Forelimb muscle (tissue), 1 donor: ENCODE data around the gene FGF3. TPM values are rescaled to one million over a fixed set of nuclear protein-coding genes. Genes with fewer than 3 reads are reported as not detected.

Source experiments
- DNase-seq: peaks from one replicate; pipeline ENCODE4 v3.0.0-alpha.2; 2013; ENCODE audit warnings: low read depth
- polyA plus RNA-seq: library from polyadenylated mRNA; unstranded; fragments of 120-200 nt; gene quantifications from one replicate; pipeline ENCODE4 v1.2.1, GENCODE V29; 2013; ENCODE audit not compliant: insufficient read length

The FGF3 gene
- polyA plus RNA-seq, 1 donor, result not detected

DNA sequence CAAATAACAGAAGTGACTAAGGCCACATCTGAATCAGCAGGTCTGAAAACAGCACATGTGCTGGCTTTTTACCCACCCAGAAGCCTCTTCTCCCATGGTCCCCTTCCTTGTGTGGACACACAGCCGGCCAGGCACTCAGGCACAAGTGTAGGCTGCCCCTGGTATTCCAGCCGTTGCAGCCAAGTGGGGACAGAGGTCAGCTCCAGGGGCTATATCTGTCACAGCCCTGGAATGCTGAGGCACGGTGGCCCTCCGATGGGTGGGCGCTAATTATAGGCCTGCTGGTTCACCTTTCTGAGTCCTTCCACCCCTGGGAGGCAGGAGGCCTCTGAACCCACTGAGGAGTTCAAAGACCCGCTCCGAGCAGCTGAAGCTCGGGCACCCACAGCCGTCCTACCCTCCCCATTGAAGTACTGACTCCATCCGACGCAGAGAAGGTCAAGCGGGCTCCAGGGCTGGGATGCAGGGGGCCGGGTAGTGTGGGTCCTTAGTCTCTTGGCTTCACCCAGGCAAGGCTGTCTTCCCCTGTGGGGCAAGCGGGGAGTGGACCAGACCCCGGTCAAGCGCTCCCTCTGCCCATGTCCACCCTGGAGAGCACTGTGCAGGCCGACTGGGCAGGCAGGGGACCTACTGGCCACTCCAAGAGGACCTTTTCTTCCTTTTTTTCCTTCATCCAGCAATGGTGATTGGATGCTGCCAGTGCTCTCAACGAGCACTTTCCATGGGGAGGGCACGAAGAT, 14.3 kb downstream of the FGF3 start:
- DNase-seq, result no peak

DNA sequence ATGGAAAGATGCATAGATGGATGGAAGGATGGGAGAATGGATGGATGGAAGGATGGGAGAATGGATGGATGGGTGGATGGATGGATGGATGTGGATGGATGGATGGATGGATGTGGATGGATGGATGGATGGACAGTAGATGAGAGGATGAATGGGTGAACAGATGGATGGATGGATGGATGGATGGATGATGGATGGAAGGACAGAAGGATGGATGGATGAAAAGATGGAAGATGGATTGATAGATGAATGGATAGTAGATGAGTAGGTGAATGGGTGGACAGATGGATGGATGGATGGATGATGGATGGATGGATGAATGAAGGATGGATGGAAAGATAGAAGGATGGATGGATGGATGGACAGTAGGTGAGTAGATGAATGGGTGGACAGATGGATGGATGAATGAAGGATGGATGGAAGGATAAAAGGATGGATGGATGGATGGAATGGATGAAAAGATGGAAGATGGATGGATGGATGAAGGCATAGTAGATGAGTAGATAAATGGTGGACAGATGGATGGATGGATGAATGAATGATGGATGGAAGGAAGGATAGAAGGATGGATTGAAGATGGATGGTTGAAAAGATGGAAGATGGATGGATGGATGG, 15.5 kb downstream of the FGF3 start:
- DNase-seq, result no peak

DNA sequence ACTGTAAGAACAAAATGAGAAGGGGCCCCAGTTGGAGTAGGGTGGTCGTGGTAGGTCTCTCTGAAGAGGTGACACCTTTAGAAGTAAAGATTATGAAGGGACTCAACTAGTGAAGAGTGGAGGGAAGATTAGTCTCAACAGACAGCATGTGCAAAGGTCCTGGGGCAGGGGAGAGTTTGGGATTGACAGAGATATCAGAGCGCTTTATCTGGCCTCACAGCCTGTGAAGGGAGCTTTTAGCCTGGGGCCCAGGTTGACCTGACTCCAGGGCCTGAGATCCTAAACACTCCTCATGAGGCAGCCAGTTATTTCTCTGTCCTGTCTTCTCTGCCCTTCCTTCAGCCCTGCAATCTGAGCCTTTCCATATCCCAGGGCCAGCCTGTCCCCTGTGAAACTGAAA, 16.2 kb downstream of the FGF3 start:
- DNase-seq, result no peak

DNA sequence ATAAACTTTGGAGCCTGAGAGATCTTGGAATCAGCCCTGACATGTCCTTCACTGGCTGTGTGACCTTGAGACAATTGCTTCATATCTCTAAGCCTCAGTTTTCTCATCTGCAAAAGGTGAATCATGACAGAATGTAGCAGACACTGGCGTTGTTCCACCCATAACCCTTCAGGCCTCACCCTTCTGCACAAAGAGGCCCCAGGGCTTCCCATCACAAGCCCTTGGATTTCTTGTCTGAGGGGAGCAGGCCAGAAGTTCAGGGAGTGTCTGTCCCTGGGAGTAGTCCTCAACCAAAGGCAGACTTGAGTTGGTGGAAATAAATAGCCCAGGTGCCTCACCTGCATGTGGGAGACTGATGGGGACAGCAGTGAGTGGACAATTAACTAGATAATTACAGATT, 16.6 kb downstream of the FGF3 start:
- DNase-seq, result no peak

DNA sequence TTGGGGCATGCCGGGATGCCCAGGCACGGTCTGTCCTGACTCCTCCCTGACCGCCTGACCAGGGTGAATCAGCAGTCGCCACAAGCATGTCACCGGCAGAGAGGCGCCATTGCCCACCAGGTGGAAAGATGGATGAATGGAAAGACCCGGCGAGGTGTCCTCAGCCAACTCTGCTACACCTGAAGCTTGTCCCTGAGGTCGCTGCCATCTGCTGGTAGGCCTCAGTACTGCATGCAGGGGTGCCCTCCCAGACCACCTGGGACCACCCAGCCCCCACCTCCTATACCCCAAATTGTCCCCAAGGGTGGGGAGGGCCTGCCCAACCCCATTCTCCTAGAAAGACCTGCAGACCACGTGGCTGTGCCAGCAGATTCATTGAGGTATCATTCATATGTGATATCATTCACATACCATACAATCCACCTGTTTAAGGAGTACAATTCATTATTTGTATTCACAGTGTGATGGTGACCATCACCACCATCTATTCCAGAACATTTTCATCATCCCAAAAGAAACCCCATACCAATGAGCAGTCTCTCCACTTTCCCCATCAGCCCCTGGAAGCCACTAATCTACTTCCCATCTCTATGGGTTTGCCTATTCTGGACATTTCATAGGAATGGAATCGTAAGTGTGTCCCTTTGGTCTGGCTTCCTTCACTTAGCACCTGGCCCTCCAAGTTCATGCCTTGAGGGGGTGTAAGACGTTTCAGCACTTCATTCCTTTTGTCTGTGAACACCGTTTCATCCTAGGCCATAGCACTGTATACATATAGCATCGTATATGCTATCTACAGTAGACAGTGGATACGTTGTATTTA, 17.5 kb downstream of the FGF3 start:
- no peak for DNase-seq

DNA sequence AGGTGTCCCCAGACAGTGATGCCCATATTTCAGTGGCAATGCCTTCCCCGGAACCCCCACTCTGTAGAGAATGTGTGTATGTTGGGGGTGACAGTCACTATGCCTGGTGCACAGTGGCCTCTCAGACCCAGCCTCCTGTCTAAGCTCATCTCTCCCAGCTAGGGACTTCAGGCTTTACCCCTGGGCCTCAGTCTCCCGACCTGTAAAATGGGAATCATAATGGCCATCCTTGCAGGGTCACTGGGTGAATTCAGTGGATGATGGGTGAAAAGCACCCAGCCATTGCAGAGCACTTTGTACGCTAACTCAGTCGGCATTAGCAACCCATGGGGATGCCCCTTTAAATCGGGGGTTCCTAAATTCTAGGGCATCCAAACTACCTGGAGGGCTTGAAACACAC, 18.9 kb downstream of the FGF3 start:
- no peak for DNase-seq

DNA sequence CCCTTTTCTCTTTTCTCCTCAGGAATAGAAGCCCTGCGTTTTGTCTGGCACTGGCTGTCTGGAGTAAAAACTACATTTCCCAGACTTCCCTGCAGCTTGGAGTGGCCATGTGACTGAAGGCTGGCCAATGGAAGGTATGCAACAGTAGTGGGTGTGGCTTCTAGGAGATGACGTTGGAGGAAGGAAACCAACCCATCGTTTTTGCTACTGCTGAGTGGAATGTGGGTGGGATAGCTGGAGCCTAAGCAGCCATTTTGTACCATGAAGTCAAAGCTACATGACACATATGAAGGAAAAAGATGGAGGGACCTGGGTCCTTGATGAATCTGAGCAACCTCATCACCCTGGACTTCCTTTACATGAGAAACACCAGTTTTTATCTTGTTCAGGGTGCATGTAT, 19.6 kb downstream of the FGF3 start:
- no peak for DNase-seq

DNA sequence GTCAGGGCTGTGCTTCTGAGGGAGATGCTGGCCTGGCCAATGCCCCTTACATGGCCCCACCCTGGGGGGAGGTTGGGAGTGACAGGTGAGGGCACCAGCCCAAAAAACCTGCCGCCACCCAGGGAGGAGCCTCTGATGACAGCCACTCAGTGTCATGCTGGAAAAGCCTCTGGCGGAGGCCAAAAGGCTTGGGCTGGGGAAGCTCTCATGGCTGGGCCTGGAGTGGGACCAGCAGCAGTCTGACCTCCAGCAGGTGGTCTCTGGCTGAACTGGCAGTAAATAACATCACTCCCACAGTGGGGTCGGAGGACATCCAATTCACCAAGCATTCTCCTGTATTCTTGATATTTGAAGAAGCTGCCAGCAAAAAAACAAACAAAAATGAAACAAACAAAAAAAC, 20.1 kb downstream of the FGF3 start:
- DNase-seq, result no peak

DNA sequence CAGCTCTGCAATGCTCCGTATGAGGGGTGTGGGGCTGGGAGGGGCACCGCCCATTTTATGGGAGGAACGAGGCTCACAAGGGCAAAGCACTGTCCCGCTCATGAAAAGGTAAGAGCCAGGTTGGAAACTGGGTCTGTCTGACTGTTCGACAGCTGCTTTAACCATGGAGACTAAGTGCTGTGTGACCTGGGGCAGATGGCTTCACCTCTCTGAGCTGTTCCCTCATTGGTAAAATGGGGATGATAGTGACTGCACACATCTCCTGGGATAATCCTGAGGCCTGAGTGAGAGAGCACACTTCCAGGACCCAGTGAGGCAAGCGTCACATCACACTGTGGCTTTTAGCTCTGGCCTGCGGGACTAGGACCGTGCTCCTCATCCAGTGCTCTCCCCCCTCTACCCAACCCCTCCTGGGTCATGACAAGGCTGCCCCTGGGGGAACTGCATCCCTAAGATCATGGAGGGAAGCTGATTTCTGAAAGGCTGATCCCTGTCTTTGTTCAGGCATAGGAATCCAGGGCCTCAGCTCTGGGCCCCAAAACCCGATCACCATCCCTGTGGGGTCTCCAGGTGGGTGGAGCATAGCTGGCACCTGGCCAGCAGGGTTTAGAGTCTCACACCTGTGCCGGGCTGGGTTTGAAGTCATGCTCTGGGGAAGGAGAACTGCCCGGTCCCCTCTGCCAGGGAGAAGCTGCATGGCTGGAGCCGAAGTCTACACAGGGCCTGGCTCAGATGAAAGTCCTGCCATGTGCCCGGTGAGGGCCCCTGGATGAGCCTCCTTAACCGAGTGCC, 21.3 kb downstream of the FGF3 start:
- no peak for DNase-seq

DNA sequence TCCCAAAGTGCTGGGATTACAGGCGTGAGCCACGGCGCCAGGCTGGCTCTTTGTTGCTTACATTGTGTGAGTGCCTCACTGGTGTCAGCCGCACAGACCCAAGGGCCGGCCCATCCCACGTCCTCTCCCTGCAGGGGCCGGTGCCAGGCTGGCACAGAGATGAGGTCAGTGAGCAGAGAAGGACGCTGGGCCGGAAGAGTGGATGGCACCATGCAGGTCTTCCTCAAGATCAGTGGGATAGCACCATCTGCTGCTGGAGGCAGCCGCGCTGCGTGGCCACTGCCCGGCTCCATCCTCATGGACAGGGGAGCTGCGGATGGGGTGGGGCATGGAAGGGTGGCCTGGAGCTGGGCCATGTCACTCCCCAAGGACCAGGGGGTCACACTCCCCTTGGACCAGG, 22.1 kb downstream of the FGF3 start:
- no peak for DNase-seq

DNA sequence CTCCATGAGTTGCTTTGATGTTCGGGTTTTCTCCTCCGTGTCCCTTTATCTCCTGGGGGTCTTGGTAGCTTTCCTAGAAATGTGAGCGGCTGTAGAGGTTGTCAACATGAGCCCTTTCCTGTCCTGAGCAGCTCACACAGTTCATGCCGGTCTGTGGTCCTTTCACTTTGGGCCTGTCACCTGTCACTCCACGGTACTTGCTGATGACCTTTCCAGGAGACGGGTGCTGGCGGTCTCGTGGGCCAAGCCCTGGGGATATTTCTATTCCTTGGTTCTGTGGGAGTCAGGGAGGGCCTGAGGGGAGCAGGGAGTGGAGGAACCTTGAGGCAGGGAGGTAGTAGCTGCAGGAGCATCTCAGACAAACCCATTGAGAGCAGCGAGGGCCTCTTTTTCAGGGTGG, 23.2 kb downstream of the FGF3 start:
- DNase-seq, result no peak

DNA sequence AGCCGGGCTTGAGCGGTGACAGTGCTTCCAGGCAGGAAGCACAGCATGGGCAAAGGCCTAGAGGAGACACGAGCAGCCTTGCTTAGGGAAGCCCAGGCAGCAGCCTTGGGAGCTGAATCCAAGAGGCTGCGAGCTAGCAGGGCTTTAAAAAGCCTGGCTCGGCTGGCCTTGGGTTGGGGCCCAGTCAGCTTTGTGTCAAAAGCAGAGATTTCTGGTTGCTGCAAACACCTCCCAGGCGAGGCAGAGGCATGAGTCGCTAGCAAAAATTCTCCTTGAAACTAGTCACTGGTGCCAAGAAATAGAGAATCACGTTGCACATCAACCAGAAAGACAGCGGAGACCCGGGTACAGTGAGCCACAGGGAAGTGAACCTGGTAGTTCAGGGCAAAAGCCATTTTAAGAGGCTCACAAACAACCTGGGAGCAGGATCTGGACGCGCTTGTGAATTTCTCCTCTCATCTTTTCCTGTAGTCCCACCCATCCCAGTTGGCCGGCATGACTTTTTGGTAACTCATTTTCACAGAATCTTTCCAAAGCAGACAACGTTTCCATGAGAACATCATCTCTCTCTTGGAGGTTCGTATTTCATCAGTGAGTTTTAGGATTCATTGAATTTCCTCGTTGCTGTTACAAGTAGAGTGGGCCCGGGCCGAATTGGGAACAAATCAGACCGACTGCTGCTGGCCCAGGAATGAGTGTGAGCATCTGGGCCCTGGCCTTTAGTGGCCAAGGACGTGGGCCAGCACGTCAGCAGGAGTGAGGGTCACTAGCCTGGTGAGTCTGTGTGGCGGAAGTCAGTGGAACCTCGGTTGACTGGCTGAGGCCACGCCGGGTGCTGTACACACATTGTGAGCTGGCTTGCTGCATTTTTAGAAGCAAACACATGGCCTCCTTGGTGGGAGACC, 27.7 kb downstream of the FGF3 start:
- peak; percentile 79 for DNase-seq

DNA sequence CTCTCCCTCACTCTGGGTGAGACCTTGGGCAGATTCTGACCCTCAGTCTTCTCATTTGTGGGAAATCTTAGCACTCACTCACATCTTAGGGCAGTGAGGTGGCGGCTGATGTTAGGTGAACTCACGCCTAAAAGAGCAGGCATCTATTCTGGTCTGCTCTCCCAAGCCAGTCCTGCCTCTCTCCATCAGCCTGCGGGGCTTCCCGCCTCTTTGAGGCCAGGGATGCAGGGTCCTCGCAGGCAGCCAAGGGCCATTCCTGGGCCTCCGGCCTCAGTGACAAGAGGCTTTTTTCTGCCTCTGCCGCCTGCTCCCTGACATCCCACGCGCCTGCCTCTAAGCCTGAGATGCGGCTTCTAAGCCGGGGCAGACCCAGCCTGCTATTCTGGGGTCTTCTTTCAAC, 30.3 kb downstream of the FGF3 start:
- no peak for DNase-seq

DNA sequence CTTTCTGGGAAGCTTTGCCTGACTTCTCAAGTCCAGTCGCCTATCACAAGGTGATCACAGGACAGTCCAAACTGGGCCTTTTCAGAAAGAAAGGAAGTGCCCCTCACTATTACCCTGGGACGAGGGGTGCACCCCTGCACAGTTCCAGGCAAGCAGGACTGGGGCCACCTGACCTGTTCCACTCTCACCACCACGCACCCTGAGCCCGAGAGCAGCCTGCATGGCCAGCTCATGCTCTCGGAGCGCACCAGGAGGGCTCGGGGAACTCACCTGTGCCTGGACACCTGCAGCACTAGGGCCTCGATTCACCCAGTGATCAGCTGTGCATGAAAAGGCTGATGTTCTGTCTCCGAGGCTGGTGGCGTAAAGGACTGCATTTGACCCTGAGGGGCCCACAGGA, 31.3 kb downstream of the FGF3 start:
- no peak for DNase-seq

DNA sequence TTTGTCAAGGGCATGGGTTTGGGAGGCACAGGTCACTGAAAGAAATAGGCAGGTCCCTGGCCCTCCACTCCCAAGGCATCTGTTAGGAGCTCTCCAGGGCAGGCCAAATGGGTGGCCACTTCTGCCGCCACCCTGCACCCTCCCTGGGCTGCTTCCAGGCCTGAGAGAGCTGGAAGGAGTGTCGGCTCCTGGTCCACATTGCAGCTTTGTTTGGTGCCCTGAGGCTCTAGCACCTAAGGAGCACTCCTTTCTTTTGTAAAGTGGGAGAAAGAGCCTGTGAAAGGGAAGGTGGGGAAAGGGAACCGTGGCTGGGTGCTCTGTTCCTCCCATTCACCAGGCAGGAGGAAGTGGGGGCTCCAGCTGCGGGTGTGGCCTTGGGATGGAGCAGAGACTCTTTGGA, 31.8 kb downstream of the FGF3 start:
- DNase-seq, result no peak

DNA sequence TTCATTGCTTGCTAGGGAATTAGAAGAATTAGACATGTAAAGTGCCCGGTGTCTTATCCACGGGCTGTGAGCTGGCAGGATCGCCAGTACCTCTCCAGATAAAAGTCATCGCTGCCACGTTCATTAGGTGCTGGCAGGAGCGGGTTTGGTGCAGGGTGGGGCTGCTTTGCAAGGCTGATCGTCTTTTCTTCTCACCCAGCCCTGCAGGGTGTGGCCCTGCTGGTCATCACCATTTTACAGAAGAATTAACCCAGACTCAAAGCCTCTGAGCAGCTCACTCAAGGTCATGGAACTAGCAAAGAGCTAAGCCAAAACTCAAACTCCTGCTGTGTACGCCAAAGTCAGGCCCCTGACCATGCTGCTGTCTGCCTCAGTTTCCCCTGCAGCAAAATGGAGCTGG, 38.0 kb downstream of the FGF3 start:
- DNase-seq, result no peak

DNA sequence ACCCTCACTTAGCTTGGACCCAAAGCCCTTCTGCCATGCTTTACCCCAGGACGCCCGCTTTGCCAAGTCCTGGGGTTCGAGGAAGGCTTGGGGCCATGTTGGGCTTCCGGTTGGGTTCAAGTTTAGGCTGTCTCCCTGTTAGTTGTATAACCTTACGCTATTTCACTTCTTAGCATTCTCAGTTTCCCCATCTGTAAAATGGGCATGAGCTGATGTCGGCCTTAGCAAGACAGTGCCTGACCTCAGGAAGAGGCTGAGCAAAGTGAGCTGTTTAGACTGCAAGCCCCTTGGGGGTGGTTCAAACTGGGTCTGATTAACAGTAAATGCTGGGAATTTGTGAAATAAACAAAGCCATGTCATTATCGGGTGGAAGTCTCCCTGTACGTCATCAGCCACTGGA, 40.8 kb downstream of the FGF3 start:
- DNase-seq, result no peak

DNA sequence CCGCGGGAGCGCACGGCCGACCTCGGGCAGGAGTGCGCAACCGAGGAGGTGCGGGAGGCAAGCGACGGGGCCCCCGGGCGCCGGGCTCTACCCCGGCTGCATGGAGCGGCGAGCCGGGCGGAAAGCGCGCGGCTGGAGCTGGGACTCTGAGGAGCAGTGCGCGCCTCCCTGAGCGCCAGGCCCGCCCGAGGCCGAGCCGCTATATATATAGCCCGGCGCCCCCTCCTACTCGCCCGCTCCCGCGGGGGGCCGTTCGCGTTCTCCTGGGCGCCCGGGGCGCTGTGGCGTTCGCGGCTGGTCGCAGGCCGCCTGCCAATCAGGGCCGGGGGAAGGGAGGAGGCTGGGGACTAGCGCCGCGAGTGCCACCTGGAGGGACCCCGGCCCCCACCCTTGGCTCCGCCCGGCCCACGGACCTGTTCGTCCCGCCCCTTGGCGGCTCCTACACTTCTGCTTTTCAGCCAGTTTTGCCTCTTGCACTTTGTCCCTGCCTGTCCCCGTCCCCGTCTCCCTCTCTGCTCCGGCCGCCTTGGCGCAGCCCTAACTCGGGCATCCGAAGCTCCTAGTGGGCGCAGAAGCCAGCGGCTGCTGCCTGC, 44.0 kb downstream of the FGF3 start, which contains the start of gene FGF4:
Gene FGF4, minus strand, starts transcription at position 179 of the 593 bp plus-strand sequence. CDS start 257 bp downstream, outside the sequence.
- DNase-seq, result no peak

DNA sequence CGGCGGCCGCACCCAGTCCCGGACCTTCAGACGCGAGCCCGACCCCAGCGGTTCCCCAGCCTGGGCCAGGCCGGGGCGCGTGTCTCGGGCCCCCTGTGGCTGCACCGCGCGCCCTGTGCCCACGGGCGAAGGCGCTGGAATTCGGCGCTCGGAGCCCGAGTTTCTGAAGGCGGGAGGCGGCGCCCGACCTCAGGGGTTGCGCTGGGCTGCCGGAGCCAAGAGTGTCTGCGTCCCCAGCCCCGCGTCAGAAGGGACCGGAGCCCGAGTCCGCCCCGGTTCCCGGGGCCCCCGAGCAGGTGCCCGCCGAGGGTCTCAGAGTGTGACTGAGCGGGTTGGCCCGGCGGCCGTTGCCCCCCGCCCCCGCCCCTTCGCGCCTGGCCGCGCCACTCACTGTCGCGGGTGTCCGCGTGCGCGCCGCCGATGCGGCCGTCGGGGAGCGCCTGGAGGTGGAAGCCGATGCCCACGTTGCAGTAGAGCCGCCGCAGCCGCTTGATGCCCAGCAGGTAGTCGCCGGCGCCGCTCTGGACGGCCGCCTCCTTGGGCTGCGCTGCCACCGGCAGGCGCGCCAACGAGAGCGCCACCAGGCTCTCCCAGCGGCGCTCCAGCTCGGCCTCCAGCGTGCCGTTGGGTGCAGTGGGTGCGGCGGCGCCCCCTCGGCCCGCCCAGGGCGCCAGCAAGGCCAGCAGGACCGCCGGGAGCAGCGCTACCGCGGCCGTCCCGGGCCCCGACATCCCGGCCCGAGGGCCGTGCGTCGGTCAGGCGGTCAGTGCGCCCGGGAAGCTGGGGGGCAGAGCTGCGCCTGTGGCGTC, 44.7 kb downstream of the FGF3 start:
- no peak for DNase-seq
